SH-SY5Y (cell line): ENCODE results near the gene CLDN6.

Experiments
- GATA2 ChIP-seq: IDR thresholded peaks from 2 replicates; pipeline ENCODE4 v1.6.1; 2011; ENCODE audit warnings: mild to moderate bottlenecking, low read depth, low read length
- GATA3 ChIP-seq: IDR thresholded peaks from 2 replicates; pipeline ENCODE4 v1.6.1; 2011; ENCODE audit warnings: low read depth, mild to moderate bottlenecking, low read length, moderate library complexity

CLDN6 gene, protein sequence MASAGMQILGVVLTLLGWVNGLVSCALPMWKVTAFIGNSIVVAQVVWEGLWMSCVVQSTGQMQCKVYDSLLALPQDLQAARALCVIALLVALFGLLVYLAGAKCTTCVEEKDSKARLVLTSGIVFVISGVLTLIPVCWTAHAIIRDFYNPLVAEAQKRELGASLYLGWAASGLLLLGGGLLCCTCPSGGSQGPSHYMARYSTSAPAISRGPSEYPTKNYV

DNA sequence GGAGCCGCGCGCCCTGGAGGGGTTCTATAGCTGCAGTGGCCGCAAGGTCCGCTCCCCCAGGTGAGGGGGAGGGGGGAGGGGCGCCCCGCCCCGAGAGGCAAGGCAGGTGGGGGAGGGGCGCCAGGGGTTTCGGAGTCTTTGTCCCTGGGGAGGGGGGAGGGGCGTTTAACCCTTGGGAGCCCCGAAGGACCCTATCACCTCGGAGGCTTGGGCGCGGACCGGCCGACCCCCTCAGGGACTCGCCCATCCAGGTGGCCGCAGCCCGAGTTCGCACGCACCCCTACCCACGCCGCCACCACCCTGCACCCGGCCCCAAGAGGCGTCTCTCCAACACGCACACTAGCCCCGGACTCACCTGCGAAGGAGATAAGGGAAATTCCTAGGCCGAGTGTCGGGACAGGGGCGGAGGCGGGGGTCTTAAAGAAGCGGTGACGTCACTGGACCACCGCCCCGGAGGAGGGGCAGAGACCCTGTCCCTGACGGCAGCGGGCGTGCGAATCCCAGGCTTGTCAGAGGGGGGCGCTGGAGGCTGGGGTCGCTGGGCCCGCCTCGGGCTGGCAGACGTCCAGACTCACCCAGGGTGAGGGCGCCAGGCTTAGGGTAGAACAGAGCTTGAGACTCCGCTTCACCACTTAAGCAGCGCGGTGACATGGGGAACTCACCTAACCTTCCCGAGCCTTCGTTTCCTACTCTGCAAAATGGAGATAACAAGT is at the start of gene CLDN6:
Gene CLDN6, minus strand, starts transcription at position 390 of the 713 bp plus-strand sequence. CDS start 2,162 bp downstream, outside the sequence.
- TF ChIP-seq GATA3: no peak
- TF ChIP-seq GATA2: no peak

DNA sequence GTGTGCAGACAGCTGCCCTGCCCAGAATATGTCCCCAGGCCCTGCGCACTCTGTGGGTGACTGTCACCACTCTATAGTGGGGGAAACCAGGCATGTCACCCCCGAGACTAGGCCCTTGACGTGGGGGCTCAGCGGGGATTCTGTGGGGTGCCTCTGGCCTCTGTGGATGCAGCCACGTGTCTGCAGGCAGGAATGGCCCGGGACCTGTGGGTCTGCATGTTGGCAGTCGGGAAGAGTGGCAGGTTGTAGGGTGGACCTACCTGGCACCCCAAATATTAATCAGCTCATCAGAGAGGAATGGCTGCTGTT is 48.4 kb upstream of the CLDN6 start:
- TF ChIP-seq GATA2: no peak
- no peak for TF ChIP-seq GATA3

DNA sequence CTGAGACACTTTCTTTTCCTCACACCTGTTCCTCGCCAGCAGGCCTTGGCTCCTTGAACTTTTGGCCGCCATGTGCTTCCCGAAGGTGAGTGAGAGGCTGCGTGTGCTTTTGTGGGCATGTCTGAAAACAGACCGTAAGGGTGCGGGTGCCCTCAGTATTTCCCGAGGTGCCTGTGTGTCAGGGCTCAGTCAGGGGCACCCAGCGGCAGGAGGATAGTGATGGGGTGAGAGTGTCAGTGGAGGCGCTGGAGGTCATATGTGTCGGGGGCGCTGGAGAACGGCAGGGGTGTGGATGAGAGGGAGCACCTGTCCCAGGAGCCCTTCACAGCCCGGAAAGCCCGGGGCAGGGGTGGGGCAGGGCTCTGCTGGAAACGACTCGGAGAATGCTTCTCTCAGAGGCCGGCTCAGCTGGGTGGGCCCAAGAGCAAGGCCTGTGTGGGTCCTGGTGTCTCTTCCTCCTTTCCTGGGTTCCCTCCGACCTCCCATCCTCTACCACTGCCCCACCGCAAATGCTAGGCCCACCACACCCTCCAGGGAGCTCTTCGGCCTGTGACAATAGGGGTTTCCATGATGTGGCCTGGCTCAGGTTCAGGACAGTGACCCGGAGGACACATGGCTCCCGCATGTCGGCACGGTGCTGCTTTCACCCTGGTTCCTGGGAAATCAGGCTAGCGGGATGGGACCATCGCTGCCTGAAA is 47.9 kb upstream of the CLDN6 start:
- TF ChIP-seq GATA2 (no peak), GATA3 (no peak)

GRCh38 chr16:3065069-3065741 is 47.2 kb upstream of the CLDN6 start, which contains the start of gene IL32:
Gene IL32 (plus strand): TSS chr16:3065640. CDS start chr16:3065812, 172 bp downstream.
- TF ChIP-seq GATA2: no peak
- TF ChIP-seq GATA3: no peak

DNA sequence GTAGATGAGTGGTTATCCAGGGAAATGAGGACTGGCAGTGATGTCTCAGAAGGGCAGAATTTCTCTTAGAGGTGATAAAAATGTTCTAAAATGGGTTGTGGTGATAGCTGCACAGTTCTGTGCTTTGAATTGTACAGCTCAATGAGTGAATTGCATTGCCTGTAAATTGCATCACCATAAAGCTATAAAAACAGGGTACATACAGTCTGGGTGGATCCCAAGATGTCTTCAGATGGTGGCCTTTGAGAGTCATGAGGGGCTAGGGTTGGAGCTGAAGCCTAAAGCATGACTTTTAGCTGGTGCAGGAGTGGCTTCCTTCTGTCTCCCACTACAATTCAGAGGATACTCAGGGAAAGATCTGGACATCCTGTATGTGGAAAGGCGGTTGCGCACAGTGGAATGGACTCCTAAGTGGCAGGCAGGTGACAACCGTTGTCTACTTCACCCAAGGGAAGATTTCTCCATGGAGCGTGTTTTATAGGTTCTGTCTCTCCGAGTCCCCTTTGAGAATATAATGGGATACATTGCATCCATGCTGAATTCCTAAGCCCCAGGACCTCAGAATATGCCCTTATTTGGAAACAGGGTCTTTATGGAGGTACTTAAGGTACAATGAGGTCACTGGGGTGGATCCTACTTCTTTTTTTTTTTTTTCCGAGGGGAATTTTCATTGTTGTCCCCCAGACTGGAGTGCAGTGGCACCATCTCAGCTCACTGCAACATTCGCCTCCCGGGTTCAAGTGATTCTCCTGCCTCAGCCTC is 45.8 kb upstream of the CLDN6 start:
- TF ChIP-seq GATA2 (no peak), GATA3 (no peak)

DNA sequence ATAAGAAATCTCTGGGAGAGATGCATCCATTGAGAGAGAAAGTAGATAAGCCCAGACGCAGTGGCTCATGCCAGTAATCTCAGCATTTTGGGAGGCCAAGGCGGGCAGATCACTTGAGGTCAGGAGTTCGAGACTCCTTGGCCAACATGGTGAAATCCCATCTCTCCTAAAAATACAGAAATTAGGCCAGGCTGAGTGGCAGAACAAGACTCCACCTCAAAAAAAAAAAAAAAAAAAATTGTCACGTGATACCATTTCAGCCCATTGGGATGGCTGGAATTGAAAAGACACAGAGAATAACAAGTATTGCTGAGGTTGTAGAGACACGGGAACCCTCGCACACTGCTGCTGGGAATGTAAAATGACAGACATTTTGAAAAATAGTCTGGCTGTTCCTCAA is 44.6 kb upstream of the CLDN6 start:
- TF ChIP-seq GATA3: no peak
- no peak for TF ChIP-seq GATA2

GRCh38 chr16:3060339-3061127 is 42.5 kb upstream of the CLDN6 start:
- TF ChIP-seq GATA3 (no peak), GATA2 (no peak)

- TF ChIP-seq GATA3 (no peak), GATA2 (no peak)
These were observed 41.8 kb upstream of the CLDN6 start for GRCh38 chr16:3059723-3060242.

DNA sequence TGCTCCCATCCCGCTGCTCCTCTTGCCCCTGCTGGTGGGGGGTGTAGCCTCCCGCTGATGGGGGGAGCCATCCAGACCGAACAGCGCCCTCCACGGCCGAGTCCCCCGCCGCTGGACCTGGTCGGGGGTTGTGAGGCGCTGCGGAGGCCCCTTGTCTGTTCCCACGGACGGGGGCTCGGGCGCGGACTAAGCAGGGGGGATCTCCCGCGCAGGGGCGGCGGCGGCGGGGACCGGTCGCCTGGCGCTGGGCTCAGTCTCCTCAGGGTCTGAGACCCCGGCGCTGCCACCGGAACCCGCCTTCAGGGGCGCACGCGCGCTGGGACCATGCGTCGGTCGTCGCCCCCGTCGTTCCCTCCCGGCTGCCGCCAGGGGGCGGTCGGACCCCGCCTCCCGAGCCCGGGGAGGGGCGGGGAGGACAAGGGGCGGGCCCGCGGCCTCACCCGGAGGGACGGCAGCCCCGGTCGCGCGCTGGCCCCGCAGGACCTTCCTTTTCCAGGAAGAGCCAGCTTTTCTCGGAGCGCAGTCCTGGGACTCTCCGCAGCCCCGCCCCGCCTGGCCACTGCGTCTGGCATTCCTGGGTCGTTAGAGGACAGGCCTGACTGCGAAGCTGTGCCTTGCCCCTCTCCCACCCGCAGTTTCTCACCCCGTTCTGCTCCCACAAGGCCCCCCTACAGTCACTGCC is 41.2 kb upstream of the CLDN6 start:
- TF ChIP-seq GATA2: no peak
- TF ChIP-seq GATA3: no peak

DNA sequence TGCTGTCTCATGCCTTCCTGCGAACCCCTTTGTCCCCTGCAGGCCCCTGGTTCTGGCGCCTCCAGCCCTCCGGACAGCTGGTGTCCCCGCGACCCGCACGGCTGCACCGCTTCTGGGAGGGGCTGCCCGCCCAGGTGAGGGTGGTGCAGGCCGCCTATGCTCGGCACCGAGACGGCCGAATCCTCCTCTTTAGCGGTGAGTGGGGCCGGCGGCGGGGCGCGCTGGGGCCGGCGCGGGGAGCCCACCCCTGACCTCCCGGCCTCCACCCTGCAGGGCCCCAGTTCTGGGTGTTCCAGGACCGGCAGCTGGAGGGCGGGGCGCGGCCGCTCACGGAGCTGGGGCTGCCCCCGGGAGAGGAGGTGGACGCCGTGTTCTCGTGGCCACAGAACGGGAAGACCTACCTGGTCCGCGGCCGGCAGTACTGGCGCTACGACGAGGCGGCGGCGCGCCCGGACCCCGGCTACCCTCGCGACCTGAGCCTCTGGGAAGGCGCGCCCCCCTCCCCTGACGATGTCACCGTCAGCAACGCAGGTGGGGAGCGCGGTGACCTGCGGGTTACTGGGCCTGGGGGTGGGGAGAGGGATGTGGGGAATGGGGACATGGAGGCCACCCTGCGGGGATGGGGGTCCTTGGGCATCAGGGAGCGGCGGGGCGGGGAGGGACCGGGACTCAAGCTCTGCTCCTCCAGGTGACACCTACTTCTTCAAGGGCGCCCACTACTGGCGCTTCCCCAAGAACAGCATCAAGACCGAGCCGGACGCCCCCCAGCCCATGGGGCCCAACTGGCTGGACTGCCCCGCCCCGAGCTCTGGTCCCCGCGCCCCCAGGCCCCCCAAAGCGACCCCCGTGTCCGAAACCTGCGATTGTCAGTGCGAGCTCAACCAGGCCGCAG is 40.4 kb upstream of the CLDN6 start:
- TF ChIP-seq GATA3: no peak
- TF ChIP-seq GATA2: no peak
